ENCODE measurements around the gene SLC25A21.

DNA sequence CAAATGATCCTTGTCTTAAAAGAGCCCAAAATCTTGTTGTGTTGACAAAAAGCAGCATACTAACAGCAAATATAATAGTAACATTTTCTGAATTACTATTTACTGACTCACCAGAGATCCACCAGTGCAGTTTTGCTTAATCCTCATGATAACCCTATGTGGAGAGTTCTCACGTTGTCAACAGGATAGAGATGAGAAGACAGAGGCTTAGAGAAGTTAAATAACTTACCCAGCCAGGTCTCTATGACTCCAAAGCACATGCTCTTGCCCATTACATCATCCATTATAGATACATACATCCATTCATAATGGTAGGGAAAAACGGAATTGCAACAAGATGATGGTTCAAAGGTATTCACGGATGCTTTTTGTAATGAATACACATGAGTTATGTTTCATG lies 398.8 kb downstream of the SLC25A21 start:
- TF ChIP-seq ZFP30 (CRISPR knock-in tag; IDR thresholded peaks at IDR 0.05) (no peak), ZNF565 (CRISPR knock-in tag; conservative IDR thresholded peaks at IDR 0.05; ENCODE audit: low read depth) (no peak), SNAI2 (CRISPR knock-in tag; IDR thresholded peaks at IDR 0.05) (no peak), BACH2 (CRISPR knock-in tag; IDR thresholded peaks at IDR 0.05; ENCODE audit: borderline replicate concordance) (no peak), RARB (CRISPR knock-in tag; IDR thresholded peaks at IDR 0.05) (no peak), TCF4 (CRISPR knock-in tag; IDR thresholded peaks at IDR 0.05; ENCODE audit: borderline replicate concordance) (no peak), ZNF70 (CRISPR knock-in tag; IDR thresholded peaks at IDR 0.05) (no peak), ZC3H10 (CRISPR knock-in tag; IDR thresholded peaks at IDR 0.05) (no peak), ZFP3 (CRISPR knock-in tag; IDR thresholded peaks at IDR 0.05) (no peak)
- TF ChIP-seq, protein P1, sequence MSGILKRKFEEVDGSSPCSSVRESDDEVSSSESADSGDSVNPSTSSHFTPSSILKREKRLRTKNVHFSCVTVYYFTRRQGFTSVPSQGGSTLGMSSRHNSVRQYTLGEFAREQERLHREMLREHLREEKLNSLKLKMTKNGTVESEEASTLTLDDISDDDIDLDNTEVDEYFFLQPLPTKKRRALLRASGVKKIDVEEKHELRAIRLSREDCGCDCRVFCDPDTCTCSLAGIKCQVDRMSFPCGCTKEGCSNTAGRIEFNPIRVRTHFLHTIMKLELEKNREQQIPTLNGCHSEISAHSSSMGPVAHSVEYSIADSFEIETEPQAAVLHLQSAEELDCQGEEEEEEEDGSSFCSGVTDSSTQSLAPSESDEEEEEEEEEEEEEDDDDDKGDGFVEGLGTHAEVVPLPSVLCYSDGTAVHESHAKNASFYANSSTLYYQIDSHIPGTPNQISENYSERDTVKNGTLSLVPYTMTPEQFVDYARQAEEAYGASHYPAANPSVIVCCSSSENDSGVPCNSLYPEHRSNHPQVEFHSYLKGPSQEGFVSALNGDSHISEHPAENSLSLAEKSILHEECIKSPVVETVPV (CRISPR knock-in tag; IDR thresholded peaks at IDR 0.05): no peak
- TF ChIP-seq, protein P2, sequence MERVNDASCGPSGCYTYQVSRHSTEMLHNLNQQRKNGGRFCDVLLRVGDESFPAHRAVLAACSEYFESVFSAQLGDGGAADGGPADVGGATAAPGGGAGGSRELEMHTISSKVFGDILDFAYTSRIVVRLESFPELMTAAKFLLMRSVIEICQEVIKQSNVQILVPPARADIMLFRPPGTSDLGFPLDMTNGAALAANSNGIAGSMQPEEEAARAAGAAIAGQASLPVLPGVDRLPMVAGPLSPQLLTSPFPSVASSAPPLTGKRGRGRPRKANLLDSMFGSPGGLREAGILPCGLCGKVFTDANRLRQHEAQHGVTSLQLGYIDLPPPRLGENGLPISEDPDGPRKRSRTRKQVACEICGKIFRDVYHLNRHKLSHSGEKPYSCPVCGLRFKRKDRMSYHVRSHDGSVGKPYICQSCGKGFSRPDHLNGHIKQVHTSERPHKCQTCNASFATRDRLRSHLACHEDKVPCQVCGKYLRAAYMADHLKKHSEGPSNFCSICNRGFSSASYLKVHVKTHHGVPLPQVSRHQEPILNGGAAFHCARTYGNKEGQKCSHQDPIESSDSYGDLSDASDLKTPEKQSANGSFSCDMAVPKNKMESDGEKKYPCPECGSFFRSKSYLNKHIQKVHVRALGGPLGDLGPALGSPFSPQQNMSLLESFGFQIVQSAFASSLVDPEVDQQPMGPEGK (CRISPR knock-in tag; IDR thresholded peaks at IDR 0.05; ENCODE audit: borderline replicate concordance): no peak
